ENCODE measurements around the gene NAV3.

The NAV3 gene

GRCh38 chr12:77995436-77996167 is 164.9 kb downstream of the NAV3 start:
- DNase-seq, result no peak

- DNase-seq, result no peak
Observed at GRCh38 chr12:77996670-77997069, 166.0 kb downstream of the NAV3 start.

DNA sequence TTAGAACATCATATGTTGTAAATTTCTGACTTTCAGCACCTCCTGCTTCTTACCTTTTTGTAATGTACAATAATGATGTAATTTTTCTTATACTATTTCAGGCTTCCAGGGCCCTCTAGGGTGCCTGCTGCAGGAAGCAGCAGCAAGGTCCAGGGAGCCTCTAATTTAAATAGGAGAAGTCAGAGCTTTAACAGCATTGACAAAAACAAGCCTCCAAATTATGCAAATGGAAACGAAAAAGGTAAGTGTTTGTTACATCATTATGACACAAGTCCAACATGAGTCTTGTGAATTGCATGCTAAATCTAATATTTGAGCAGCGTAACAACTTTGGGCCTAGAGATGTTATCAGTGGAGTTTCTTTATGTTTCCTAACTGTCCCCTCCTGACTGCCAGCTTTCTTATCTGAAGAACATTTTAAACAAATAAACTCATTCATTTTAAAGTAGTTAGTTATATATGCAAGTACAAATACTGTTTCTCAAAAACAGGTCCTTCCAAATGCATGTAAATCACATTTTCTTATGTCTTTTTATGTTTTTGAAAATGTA is 167.6 kb downstream of the NAV3 start:
- no peak for DNase-seq

DNA sequence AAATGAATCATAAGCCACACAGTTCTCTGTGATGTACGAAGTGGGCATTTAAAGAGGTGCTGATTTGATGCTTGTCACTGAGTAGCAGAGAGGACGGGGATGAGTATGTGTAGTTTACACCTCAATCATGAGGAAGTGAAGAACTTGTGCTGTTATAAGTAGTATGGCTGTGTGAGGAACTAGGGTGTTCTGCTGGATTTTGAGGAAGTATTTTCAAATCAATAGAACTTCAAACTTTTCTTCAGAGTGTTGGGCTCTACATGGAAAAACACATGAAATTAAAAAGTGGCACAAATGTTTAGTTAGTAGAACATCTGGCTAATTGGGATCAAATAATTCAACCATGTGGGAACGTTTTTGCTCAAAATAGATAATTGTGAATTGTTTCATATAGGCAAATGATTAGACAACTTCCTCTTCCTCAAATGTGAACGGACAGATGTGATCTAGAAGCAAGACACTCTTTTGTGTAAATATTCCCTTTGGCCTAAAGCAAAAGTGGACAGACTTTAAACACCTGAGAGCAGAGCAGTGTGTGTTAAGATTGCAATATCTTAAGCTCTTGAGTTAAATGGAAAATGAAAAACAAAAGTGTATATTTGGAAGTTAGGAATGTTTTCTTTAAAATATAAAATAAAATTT is 168.5 kb downstream of the NAV3 start:
- no peak for DNase-seq

DNA sequence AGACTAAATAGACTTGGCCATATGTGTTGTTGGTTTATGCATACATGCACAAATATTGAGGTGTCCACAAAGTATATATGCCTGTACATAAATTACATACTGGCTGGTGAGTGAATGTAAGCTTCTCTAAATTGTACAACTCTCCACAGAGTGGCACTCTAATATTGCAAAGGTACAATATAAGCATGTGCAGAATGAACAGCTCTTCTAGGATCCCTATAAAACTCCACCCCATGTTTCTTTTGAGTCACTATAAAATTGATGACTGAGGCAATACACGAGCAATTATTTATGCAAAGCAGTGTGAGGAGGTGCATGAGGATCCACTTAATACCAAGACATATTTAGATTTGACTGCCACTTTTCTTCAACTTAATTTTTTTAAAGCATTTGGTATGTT is 172.2 kb downstream of the NAV3 start:
- DNase-seq, result no peak

- DNase-seq, result no peak
Observed at GRCh38 chr12:78004249-78005093, 173.8 kb downstream of the NAV3 start.

DNA sequence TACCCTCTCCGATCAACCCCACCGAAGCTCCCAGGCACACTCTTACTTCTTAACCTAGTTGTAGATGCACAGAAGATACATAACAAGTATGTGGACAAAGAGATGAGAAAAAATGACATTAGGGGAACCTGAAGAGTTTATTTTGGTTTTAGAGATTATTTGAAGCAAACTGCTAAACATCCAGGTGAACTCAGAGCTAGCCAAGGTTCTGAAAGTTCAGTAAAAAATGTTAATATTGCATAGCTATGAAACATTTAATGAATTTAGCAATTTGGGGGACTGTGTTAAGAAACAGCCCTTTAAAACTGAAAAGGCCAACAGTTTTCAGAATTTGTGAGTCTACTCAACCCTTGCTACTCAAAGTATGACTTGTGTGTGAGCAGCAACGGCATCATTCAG is 174.4 kb downstream of the NAV3 start:
- no peak for DNase-seq

- DNase-seq, result no peak
Observed at GRCh38 chr12:78007173-78007572, 176.5 kb downstream of the NAV3 start.

DNA sequence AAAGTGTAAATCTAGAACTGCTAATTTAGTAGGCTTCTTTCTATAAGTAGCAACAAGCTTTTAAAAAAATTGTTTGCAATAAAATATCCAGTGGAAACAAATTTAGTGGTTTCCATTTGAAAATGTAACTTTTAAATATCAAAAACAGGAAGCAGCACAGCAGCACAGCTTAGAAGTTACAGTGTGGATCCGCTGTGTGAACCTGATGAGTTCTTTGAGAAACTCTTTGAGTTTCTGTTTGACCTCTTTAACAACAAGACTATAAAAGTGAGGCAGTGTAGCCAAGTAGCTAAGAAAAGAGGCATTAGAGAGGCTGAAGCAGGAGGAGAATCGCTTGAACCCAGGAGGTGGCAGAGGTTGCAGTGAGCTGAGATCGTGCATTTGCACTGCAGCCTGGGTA is 178.3 kb downstream of the NAV3 start:
- no peak for DNase-seq

DNA sequence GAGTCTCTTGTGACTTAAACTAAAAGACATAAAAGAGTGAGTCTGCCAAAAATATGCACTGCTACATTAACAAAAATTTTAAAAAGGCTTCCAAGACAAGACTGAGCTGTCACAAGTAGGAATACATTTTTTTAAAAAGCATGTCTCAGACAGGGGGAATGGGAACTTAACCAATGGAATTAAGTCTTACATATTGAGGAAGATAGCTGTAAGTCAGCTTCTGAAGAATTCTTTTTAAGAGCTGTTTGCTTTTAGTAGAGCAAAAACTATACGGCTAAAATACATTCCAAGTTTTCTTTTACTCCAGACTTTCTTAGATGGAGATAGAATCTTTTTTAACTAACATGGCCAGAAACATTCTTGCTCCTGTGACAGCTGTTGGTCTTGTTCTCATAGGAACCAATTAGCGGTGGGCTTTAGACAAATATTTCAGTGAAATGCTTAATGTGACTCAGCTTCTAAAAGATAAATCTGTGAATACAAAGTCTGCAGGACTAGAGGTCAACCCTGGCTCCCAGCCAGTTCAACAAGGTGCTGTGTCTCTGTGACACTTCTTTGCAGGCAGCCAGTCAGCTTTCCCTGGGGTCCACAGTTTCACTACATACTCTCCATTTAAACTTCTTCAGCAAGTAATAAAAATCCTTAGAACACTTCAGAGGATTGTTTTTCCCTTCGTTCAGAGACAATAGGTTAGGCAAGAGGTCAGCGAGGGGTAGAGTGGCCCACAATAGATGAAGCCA is 187.6 kb downstream of the NAV3 start:
- DNase-seq, result no peak

- no peak for DNase-seq
Observed at GRCh38 chr12:78018939-78019338, 188.2 kb downstream of the NAV3 start.

DNA sequence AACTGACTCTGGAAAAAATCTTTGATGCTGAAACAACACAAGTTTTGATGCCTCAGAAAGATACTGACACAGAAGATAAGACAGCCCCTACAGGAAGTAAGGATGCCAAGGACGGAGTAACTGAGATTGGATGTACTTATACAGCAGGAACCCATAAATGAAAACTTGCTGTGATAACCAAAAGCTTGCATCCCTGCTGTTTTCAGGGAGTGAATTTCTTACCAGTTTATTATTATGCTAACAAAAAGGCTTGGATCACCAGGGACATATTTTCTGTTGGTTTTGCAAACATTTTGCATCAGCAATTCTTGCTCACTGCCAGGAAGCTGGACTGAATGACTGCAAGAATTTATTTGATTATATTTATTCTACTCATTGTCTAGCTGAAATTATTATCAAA is 197.7 kb downstream of the NAV3 start:
- DNase-seq, result no peak

DNA sequence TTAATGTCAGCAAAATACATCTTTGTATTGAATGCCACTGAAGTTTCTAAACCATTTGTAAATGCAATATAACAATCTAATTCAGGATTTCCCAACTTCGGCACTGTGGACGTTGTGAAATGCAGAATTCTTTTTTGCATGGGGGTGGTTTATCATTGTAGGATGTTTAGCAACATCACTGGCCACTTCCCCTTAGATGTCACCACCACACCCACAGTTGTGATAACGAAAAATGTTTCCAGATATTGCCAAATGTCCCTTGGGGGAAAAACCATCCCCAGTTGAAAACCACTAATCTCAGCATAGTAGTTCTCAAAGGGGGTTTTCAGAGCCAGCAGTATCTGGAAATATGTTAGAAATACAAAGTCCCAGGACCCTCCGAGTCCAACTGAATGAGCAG is 203.3 kb downstream of the NAV3 start:
- DNase-seq, result no peak

GRCh38 chr12:78035901-78036606 is 205.4 kb downstream of the NAV3 start:
- peak; percentile 18 for DNase-seq

DNA sequence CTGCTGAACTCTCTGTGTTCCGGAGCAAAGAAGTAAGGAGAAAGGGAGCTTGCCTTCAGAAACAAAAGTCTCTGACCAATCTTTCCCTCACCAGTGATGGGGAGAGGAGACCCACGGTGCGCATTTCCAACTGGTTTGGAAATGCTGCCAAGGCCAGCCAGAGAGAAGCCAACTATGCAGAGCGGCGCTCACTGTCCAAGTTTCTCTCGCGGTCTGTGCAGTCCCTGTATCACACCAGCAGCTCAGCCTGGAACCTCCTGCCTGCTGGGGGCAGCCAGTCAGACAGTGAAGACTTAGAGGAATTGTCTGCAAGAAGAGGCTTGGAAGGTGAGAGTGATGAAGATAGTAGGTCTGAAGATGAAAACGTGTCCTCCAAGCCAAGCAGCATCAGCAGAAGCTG is 206.2 kb downstream of the NAV3 start:
- no peak for DNase-seq

DNA sequence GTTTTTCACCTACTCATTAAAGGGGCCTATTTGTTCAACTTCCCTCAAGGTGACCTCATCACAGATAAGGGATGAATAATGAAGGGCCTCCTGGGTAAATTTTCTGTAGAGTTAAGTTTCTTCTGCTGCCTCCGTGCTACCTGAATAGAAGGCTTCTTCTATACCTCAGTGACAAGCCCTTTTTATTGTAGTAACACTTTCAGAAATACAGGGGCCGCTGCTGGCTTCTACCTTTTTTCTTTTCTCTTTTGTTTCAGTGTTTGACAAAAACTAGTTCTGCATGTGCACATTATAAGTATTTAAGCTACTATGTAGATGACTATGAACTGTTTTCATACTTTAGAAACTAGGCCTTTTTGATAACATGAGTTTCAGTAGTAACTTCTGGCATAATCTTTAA is 207.0 kb downstream of the NAV3 start:
- no peak for DNase-seq

DNA sequence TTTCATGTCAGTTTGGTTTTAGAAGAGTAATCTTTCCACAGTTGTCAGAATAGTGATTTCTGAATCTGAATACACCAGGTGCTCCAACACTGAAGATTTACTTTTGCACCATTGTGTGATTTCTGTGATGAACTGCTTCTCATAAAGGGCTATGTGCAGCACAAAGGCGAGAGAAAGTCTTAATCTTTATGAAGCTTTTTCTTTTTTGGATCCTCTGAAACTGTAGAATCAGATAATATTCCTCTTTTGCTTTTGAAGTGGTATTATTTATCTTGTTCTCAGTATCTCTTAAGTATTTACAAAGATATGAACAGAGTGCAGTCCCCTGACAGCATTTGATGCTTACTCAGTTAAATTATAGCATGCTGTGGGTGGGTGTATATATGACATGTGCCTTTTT is 207.8 kb downstream of the NAV3 start:
- DNase-seq, result no peak

DNA sequence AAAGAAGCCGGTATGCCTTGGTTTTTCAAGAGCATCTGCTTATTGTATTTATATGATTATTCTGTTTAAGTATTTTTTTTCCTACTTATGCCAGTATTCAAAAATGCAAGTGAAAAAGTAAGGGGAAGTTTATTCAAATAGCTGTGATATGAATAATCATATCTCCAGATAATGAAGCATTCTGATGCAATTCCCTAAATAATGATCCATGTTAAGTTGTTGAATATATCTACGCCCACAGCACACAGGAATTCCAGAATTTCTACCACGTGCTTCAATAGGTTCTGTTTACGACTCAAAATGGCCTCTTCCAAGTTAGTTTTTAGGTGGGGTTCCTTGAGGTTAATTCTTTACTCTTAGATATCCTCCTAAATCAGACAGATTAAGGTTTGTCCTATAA is 208.3 kb downstream of the NAV3 start:
- no peak for DNase-seq

DNA sequence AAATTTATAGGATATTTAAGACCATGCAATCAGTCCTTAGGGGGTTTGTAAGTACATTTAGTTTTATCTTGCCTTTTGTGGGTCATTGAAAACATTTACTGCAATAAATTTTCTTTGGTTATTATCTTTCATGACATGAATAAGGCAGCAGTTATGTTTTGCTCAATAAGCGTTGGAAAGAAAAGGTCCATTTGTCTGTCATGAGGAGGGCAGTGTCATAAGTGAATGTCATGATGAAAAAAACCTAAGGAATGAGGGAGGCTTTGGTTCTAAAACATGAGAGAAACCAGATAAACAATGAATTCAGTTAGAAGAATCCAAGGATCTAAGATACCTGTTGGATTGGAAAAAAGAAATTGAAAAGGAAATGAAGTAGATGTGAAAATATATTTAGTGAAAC is 209.4 kb downstream of the NAV3 start:
- no peak for DNase-seq

DNA sequence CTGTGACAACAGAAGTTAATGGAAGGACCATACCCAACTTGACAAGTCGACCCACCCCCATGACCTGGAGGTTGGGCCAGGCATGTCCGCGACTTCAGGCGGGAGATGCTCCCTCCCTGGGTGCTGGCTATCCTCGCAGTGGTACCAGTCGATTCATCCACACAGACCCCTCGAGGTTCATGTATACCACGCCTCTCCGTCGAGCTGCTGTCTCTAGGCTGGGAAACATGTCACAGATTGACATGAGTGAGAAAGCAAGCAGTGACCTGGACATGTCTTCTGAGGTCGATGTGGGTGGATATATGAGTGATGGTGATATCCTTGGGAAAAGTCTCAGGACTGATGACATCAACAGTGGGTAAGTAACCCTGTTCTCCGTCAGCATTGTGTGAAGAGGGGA is 220.1 kb downstream of the NAV3 start:
- DNase-seq, result no peak

GRCh38 chr12:78055545-78055944 is 224.9 kb downstream of the NAV3 start:
- no peak for DNase-seq

GRCh38 chr12:78057075-78057474 is 226.4 kb downstream of the NAV3 start:
- DNase-seq, result no peak
